Esophagus muscularis mucosa (tissue), 3 donors: ENCODE data around the gene FAM114A1.

ENCODE experiments used
- CTCF ChIP-seq, 3 experiments: fragments of 200-600 bp in 2 of 3; fragments of 450-650 bp in 1 of 3; sonication (generic) in 2 of 3; IDR thresholded peaks; one replicate each; pipeline ENCODE4 v1.5.1; 2017 to 2019; ENCODE audit warnings: antibody characterized with exemption in 3 of 3, mild to moderate bottlenecking in 2 of 3, moderate library complexity in 1 of 3
- EP300 ChIP-seq: sonication (generic); formaldehyde crosslinking; IDR thresholded peaks from one replicate; pipeline ENCODE4 v1.6.1; 2017; ENCODE audit warnings: antibody characterized with exemption

GRCh38 chr4:38940476-38940875 lies 72.9 kb downstream of the FAM114A1 start:
- no peak for TF ChIP-seq CTCF (IDR thresholded peaks at IDR 0.05)
- TF ChIP-seq EP300: no peak
